Measurements from ENCODE around the gene STAT3.
A peak's percentile ranks its signal among the peaks of the same experiment; 100 is the strongest.

STAT3 gene

DNA sequence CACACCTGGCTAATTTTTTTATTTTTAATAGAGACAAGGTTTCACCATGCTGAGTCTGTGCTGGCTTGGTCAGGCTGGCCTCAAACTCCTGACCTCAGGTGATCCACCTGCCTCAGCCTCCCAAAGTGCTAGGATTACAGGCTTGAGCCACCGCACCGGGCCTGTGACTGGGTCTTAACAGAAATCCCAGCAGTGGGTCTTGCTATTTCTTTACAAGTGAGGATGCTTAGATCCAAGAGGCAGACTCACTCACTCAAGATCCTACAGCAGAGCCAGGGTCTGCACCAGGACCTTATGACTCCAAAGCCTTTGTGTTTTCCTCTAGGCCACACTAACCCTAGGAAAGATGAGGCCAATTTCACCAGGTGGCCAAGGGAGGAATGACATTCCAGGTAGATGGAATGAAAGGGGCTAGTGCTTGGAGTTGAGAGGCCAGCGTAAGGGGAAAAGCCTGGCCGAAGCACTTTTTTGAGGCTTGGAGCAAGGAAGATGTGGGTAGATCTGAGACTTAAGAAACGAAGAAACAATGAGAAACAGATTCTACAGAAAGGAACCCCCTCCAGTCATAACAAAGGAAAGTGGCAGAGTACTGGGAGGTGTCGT is 105.7 kb downstream of the STAT3 start:
- DNase-seq, result no peak

DNA sequence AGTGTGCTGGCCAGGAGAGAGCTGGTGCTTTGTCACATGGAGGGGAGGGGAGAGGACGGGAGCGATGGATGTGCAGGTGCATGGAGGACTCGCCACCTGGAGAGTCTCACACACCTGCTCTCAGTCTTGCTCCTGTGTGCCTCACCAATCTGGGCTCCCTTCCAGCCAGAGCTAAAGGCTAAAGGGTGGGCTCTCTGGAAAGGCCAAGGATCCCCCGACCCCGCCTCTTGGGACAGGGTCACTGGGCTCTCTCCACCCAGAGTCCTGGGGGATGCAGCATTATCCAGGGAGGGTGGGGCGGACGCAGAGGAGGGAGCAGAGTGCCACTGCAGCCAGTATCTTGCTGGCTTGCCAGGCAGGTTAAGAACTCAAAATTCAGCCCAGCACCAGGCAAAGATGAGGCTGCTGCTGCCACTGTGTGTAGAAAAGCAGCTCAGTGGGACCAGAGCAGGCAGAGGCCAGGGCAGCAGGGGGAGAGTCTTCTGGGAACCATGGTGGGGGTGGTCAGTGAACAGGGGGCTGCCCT is 106.6 kb downstream of the STAT3 start:
- no peak for DNase-seq

DNA sequence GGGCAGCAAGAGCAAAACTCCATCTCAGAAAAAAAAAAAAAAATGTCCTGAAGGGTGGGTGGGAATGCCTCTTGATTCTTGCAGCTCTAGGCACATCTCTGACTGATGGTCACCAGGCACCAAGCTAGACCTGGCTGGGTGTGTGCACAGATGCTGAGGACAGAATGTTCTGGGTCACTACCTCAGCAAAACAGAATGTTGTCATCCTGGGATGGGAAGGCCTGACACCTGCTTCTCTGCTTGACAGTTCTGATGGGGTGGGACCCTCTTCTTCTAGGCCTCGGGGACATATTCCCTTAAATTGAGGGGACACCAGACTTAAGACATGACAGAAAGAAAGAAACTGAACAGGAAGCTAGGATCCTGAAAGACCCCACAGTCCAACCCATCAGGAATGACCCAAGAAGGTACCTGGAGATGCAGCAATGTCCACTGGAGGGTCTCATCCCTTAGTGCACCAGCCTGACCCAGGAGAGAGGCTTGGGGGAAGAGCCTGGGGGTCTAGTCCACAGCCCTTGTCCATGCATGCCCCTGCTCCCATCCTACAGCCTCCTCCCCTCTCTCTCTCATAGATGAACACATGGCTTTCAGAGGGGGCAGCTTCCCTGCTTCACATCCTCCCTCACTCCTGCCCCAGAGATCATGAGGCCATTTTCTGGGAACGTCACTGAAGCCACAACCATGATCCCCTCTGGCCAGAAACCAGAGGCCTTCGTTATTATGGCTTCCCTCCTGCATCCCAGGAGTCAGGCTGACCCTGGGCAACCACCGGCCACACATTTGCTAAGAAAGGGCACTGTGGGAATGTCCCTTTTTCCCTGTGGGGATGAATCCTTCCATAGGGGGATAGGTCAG is 108.2 kb downstream of the STAT3 start:
- DNase-seq, result no peak

DNA sequence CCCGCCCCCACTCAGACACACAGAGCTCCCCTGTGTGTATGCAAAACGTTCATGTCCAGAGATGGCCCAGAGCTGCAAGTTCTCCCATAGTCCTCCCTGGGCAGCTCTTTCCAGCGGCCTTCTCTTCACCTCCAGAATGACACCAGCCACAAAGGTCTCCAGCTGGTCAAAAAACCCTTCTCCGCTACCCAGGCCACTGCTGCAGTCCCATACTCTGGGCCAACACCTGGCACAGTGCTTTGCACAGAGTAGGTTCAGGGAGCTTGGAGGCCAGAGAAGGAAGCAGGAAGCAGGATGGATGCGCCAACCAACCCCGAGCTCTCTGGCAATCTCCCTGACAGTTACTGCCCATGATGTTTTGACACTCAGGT is 110.9 kb downstream of the STAT3 start:
- no peak for DNase-seq

DNA sequence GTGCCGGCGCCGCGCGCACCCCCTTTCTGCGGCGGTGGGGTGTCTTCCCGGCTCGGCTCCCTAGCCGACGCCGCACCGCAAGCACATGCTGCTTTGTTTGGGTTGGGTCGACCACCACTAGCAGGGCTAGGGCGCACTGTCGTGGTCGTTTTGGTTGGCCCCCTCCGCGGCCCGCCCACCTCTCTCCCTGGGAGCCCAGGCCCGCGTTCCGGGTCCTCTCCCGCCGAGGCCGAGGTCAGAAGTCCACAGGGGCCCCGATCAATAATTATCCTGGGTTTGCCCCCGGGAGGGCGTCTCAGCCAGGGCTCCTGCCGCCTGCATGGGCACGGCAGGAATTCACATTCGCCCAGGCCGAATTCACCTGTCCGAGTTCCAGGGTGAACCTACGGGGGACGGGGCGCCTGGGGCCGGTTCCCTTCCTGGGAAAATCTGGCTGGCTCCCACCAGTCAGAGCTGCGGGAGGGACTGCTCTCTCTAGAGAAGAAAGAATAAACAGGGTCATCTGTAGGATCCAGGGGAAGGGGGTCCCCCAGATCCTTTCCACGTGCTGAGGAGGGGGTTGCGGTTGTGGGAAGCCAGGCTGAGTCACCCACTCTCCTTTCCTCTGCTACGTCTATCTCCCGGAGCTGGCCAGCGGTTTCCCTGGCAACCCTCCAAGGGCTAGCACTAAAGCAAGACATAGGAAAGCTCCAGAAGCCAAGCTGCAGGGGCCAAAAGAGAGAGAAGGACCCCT is 111.5 kb downstream of the STAT3 start:
- peak in 38 of 51 donors; percentile 15 to 78 (median 46) for DNase-seq

DNA sequence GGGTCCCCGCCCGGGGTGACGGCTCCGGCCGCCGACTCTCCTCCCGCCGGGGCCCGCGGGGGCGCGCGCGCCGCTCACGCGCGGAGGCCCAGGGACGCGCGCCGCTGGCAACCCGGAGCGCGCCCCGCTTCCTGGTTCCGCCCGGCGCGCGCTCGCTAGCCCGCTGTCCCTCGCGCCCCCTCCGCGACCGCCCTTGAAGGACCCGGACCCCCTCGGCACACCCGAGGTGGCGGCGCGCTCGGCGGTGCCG is 112.0 kb downstream of the STAT3 start, which contains the start of gene STAT5B:
Gene STAT5B (minus strand): TSS at position 33 of the 250 bp plus-strand sequence. CDS start 44,264 bp downstream, outside the sequence.
- DNase-seq, result peak in 38 of 51 donors; percentile 23 to 85 (median 56)

DNA sequence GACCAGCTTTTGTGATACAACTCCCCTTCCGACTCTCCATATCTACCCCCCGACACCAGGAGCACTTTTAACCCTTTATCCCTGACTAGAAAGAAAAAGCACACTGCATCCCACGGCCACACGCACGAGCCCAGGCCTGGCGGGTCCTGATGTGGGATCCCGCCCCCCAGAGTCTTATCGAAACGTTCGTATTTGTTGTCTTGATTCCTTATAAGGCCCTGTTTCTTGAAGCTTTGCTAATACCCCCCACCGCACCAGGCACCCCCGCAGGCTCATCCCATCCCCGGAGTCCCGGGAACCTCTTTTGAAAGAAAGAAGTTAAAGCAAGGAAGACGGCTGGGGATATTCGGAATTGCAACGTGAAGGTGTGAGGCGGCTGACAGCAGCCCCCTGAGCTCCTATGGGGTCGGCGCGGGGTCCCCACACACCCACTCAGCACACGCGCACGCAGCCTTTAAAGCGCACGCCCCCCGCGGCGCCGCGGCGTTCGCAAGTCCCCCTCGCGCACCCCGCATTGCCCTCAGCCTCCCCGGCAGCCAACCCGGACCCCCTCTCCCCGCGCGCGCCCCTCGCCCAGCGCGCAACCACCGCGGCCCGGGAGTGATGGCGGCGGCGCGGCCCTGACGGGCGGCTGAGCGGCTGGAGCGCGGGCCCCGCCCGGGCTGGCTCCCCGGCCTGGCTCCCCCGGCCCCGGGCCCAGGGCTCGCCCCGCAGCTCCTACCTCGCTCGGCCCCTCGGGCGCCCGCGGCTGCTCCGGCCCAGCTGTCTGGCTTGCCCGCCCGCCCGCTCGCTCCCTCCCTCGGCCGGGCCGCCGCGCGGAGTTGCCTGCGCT is 112.5 kb downstream of the STAT3 start:
- peak in 9 of 51 donors; percentile 22 to 52 (median 35) for DNase-seq

DNA sequence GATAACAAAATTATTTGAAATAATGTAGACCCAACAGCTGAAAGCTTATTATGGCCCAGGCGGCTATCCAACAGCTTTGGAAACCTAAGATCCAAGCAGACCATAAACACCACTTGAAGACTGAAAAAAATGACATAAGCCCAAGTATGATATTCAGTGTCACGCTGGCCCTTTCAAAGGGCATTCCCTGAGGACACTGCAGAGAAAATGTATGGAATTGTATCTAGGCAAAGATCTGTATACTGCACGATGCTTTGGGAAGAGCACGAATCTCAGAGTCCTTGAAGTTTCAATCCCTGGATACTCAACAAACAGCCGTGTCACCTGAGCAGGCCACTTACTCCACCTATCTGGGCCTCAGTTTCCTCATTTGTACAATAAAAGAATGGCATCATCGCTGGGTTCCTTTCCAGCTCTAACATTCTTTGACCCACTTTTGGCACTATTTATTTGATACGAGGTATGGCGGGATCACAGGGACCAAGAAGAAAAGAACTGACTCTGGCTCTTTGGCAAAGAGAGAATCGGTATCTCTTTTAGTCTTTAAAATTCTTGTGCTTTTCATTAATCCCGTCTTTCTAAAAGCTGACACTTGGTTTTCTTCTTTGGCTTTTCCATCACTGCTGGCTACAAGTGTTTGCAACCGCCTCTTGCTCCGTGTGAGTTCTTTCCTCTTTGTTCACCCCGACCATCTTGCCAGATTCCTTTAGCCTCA is 113.3 kb downstream of the STAT3 start:
- no peak for DNase-seq

DNA sequence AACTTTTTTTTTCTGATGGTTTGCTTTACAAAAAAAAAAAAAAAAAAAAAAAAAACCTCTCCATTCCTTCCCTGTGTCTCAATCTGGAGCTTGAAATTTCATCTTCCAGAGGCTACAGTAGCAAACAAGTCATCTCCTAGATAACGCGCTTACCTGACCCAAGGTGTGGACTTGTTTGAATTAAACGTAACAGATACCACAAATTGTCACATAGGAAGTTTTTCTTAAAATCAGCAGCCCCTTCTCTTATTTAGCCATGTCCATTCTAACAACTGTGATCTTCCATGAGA is 114.0 kb downstream of the STAT3 start:
- no peak for DNase-seq

DNA sequence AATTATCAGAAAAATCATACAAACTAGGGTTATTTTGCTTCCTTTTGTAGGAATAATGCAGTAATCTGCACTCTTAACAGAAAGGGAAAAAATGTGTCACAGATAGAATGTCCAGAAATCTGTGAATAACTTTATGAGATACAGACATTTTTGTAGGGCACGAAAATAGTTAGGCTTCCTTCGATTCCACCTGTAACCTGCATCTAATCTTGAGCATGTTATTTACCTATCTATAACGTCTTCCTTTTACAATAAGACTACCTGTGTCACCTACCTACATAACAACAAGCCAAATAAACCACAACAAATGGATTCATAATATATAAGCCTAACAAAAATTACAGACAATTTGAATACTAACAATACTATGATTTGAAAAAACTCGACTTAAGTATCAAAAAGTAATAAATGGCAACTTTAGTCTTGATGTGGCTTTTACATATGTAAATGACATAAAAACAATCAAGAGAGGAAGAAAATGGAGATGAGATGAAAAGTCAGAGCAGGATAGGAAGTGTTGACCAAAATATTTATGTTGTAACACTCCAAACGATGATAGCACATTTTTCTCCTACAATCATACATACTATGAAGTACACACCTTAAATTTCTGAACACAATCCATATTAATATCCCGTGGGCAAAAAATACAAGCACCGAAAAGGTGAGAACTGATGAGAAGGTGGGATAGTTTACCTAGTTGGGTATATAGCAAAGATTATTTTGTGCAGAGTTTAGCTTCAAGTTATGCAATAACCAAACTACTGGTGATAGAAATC is 114.6 kb downstream of the STAT3 start:
- no peak for DNase-seq

DNA sequence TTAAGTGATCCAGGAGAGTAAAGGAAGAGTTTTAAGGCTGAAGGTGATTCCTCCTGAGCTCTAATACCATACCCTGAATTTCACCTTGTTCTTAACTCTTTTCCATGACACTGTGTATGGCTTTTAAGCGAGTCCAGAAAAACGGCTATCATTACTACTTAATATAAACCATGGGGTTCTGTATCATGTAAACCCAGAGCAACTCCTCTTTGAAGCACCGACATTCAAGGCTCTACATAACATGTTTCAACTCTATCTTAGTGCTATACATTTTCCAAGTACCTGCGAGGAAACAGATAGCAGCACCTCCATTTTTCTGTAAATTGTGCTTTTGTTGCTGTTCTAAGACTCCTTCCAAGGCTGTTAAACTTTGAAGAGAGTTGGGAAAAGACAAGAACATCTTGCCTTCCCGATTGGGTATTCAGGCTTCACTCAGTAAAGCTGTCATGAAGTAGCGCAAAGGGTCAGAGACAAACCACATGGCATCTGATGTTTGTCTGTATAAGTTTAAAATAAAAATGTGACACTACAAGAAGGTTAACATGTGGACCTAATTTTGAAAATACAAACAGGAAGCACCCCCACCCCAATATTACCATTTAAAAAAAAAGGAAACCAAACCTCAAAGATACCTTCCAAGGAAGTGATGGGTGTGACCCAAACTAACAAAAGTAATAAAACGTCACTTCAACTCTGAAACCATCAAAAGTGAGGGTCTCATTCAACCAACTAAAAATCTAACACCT is 115.9 kb downstream of the STAT3 start:
- no peak for DNase-seq

DNA sequence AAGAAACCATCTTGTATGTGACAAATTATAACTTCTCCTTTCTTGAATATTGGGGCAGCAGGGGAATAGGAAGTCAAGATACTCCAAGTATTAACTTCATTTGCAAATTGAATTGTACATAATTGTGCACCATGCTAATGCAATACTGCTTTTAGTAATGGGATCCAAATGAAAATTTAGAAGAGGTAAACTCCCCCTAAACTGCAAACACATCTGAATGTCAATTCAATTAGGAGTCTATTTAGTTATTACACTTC is 116.5 kb downstream of the STAT3 start:
- DNase-seq, result no peak

DNA sequence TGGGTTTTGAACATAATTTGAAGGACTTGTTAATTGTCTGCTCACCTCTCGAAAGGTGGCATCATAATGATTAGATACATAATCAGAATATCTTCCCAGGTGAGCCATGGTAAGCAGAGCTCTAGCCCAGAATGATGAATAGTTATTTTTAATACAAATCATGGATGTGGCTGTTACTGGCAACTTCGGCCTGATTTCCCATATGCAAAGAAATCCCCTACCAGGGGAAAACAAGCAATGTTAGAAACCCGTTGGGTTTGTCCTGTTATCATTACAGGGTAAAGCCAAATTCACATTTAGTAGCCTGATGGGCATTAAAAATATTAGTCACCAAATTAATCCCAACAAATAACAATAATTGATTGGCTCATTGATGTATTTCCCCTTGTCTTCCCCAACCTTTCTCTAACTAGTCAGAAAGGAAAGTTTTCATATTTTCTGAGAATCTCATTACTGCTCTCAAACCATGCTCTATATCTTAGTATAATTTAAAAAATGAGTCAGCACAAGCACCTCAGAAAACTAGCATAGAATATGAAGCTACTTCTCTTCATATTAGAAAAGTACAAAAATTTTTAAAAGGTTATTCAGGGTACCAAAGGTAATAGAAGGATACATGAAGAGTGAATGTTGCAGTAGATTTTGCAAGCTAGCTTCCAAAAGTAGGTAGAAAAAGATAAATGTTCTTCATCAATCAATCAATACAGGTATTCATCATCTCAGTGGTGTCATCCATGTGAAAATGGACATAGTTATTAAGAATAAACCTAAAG is 117.0 kb downstream of the STAT3 start:
- no peak for DNase-seq

DNA sequence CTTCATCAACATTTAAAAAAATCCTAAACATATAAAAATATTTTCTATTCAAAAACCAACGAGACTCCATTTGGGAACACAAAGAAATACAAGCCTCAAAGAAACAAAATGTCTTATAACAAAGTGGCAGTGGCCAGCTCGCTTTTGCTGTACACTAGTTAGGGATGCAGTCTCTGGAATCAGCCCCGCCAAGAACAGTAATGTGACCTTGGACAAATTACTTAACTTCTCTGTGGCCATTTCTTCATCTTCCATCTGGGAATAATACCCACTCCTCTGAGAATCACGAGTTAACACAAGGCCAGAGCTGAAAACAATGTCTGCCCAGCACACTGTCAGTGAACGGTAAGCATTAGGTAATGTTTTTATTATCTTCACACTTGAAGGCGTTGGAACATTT is 117.6 kb downstream of the STAT3 start:
- no peak for DNase-seq

DNA sequence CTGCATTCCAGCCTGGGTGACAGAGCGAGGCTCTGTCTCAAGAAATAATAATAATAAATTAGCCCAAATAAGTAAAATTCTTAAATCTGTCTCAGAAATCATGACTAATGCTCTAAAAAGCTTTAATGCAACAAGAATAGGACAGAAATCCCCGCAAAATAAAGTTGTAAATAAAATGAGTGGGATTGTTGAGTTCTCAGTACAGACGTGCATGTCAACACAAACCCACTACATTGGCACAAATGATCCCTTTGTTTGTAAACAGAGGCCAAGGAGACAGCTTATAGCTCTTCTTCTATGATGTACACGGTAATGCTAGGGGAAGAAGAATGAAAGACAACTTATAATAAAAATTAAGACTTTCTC is 118.1 kb downstream of the STAT3 start:
- no peak for DNase-seq

DNA sequence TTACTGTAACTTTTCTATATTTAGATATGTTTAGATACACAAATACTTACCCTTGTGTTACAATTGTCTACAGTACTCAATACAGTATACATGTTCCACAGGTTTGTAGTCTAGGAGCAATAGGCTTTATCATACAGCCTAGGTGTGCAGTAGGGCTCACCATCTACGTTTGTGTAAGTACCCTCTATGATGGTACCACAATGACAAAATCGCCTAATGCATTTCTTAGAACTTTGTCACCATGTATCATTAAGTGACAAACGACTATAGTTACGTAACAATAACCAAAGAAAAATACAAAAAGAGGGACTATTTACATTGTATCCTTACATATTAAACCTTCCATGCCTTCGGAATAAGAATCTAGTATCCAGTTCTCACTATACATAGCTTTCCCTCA is 120.0 kb downstream of the STAT3 start:
- no peak for DNase-seq

DNA sequence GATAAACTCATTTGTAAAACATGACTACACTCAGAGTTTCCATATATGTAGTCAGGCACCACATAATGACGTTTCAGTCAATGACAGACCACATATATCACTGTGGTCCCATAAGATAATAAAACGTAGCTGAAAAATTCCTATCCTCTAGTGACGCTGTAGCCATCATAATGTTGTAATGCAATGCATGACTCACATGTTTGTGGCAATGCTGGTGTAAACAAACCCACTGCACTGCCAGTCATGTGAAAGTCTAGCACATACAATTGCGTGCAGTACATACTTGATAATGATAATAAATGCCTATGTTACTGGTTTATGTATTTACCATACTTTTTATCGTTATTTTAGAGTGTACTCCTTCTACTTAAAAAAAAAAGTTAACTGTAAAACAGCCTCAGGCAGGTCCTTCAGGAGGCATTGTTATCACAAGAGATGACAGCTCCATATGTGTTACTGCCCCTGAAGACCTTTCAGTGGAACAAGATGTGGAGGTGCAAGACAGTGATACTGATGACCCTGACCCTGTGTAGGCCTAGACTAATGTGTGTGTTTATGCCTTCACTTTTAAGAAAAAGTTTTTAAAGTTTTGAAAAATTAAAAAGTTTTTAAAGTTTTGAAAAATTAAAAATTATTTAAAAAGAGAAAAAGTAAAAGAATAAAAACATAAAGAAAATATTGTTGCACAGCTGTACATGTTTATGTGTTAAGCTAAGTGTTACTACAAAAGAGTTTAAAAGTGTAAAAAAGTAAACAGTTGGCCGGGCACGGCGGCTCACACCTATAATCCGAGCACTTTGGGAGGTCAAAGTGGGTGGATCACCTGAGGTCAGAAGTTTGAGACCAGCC is 121.1 kb downstream of the STAT3 start:
- DNase-seq, result no peak

DNA sequence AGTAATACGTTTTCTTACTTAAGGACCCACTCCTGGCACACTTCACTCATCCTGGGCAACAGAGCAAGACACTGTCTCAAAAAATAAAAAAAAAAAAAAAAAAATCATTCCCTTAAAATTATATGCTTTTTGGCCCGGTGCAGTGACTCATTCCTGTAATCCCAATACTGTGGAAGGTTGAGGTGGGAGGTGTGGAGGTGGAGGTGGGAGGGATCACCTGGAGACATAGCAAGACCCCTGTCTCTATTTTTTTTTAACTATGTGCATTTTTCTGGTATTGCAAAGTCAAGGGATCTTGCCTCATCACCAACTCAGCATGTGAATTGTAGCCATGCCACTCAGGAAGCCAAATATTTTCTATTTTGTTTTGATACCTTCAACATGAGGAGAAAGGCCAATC is 121.8 kb downstream of the STAT3 start:
- no peak for DNase-seq

All from hypothalamus (tissue), 51 donors.